ENCODE results near the gene NMNAT3.

The NMNAT3 gene

DNA sequence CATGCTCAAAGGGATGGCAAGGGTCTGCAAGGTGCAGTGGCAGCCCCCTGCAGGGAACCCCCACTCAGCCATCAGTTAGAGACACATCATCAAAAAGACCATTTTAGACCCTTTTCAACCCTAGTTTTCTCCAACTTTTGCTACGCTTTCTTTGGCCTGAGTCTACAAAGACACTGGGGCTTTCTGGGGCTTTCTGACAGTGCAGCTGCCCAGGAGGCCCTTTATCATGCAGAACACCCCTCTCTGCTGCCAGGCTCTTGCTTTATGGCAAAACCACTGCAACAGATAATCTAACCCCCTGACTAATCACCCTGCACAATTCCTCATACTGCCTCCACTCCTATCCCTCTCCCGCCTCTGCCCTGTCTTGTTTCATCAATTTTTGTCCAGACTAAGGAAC, 2.4 kb downstream of the NMNAT3 start:
- DNase-seq (ENCODE audit: low read depth in 2 of 2): no peak

- no peak for DNase-seq (ENCODE audit: low read depth in 2 of 2)
Observed at GRCh38 chr3:139674571-139675260, 3.1 kb downstream of the NMNAT3 start.

DNA sequence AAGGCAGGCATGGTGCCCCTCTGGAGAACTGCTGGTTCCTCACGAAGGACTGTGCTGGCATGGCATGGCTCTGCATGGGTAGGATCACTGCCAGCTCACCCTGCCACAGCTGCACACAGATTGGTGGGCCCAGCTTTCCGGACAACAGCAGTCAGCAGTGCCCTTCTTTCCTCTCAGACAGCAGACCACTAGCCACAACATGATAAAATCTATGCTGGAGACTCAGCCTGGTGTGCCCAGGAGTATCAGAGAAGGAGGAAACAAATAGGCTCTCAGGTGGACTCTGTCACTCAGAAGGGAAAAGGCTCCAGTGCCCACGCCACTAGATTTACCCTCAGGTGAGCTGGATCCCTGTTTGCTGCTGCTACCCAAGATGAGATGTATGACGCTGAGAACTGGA, 4.9 kb downstream of the NMNAT3 start:
- no peak for DNase-seq (ENCODE audit: low read depth in 2 of 2)

GRCh38 chr3:139671863-139672646, 5.7 kb downstream of the NMNAT3 start:
- DNase-seq (ENCODE audit: low read depth in 2 of 2): no peak

DNA sequence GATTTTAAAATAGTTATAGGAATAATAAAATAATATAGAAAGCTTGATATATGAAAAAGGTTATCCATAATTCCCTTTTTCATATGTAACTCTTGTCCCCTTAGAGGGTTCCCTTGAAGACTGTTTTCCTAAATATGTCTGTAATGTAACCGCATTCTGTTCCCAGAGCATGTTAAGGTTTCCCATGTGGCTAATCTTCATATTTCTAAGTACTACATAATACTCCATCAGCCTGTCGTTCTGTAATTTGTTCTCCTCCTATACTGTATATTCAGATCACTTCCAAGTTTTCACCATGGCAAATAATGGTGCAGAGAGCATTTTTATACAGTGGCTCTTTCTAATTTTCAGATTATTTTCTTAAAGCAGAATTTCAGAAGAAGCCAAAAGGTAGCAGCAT, 6.7 kb downstream of the NMNAT3 start:
- no peak for DNase-seq (ENCODE audit: low read depth in 2 of 2)

DNA sequence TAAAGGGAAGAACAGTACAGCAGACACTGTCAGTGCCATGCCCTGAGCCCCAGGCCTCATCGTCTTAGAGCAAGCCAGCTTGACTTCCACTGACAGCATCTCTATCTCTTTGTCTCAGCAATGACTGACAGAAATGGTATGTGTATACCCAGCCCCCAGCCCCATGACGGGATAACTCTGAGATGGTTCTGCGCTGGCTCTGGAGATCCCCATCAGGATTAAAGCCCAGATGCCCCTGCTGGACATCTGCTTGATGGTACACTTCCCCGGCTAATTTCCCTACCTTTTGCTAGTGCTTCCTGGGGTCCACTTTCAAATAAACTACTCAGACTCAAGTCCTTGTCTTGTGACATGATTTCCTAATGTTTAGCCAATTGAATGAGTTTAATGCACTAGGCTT, 7.6 kb downstream of the NMNAT3 start:
- DNase-seq (ENCODE audit: low read depth in 2 of 2): no peak

GRCh38 chr3:139668332-139668731, 9.4 kb downstream of the NMNAT3 start:
- DNase-seq (ENCODE audit: low read depth in 2 of 2): no peak

DNA sequence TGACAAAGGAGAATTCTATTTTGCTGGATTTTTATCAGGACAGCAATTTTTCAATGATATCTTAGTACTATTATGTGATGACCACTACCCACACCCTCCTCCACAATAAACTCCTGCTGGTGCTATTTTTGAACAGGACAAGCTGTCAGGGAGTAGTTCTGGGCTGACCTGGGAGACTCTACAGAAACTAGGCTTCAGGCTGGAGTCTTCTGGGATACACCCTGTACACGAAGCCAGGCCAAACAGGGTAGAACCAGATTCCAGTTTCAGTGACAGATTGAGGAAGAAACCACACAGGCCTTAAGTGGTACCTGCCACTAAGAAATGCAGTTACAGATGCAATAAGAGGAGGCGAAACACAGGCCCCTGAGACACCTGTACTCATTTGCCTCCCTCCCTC, 12.8 kb downstream of the NMNAT3 start:
- no peak for DNase-seq (ENCODE audit: low read depth in 2 of 2)

DNA sequence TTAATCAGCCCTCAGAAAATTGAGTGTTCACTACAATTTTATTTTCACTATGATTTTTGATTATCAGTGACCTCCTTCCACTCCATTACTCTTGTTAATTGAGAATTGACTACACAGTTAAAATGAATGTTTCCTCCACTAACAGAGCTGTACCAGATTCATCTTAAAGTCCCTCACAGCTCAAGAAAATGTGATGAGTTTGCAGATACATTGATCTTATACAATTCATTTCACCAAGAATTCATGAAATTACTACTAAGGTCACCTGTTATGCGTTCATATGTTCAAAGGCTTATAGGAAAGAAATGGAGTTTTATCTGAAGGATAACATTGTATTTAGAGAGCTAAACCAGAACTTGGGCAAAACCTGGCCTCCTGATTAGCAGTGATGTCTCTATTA, 17.5 kb downstream of the NMNAT3 start:
- no peak for DNase-seq (ENCODE audit: low read depth in 2 of 2)

DNA sequence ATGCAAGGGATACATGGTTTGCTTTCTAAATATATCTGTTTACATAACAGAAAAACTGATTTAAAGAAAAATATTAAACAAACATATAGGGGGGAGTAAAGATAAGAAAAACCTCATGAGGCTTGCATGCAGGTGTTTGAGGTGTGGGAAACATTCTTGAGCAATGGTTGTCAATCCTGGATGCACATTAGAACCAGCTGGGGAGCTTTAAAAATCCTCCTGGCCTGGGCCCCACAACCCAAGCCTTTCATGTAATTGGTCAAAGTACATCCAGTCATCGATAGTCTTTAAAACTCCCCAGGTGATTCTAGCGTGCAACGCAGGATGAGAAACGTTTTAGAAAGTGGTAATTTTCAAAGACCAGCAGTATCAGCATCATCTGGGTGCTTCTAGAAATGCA, 18.3 kb downstream of the NMNAT3 start:
- DNase-seq (ENCODE audit: low read depth in 2 of 2): no peak

DNA sequence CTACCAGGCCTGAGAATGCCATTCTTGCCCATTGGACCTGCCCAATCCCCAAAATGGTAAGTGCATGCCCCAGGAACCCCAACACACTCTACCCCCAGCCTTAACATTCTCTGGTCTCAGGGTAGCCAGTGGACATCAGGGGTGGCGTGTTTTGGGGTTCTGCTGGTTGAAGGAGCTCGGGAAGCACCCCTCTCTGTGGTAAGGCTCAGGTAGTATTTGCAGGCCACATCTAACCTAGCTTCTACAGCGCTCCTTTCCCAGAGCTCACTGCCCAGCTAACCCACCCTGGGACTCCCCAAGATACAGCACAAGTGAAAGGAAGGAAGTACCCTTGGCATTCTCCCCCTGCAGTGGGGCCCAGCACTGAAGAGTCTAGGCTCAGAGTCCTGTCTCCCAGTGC, 19.8 kb downstream of the NMNAT3 start:
- DNase-seq (ENCODE audit: low read depth in 2 of 2): no peak

DNA sequence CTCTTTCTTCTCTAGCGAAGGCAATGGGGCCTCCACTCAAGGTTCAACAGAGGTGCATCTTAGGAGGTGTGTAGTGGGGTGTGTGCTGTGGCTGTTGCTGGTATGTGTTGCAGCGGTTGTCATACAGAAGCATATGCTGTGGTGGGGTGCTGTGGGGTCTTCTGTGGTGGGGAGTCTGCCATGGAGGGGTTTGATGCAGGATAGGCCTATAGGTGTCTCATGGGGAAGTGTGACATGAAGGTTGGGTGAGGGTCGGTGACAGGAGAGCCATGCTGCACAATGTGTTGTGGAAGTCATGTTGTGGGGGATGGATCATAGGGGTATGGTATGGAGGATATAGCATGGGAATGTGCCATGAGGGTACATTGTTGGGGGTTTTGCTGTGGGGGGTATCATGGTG, 20.3 kb downstream of the NMNAT3 start:
- no peak for DNase-seq (ENCODE audit: low read depth in 2 of 2)

GRCh38 chr3:139655909-139656595, 21.7 kb downstream of the NMNAT3 start:
- DNase-seq (ENCODE audit: low read depth in 2 of 2): no peak

DNA sequence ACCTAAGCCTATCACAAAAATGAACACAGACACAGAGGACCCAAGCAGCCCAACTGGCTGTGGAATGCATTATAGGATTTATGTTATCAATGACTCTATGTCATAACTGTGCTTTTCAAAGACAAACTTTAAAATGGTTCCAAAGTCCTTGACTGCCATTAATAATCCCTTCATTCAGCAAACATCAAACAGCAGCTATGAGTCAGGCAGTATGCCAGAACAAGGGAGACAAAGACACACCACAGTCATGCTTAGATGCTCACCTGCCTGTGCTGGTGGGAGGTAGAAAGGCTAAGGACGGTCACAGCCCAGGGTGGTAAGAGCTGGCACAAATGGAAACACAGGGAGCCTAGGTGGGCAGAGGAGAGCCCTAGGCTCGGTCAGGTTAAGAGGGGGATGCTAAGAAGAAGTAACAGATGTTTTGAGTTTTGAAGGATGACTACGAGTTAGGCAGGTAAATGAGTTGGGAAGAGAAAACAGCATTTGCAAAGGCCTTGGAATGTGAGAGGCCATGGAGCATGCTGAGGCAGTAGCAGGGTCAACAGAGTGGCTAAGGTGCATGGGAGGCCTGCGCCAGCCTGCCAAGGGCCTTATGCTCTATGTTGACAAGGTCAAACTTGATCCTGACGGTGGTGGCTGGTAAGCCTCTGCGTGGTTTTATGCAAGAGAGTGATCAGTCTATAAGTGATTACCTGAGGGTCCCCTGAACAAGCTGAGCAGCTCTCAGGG, 23.0 kb downstream of the NMNAT3 start:
- no peak for DNase-seq (ENCODE audit: low read depth in 2 of 2)

DNA sequence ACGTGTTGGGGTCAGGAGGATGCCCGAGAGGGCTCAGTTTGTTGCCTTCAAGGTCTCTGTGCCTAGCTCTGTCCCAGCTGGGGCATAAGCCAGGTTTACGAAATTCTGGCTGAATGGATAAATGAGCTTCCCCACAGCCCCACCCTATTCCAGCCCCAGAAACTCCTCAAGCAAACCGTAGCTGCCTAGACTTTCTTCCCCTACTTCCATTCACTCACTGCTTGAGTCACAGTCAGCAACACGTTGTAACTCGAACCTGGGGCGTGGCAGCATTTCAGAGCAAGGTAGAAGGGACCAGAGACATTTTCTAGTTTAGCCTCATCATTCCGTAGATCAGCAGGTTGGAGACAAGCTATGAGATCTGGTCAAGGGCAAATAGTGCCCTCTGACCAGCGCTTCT, 24.2 kb downstream of the NMNAT3 start:
- DNase-seq (ENCODE audit: low read depth in 2 of 2): no peak

- no peak for DNase-seq (ENCODE audit: low read depth in 2 of 2)
Observed at GRCh38 chr3:139652561-139652960, 25.2 kb downstream of the NMNAT3 start.

- no peak for DNase-seq (ENCODE audit: low read depth in 2 of 2)
Observed at GRCh38 chr3:139647866-139648435, 29.8 kb downstream of the NMNAT3 start.

DNA sequence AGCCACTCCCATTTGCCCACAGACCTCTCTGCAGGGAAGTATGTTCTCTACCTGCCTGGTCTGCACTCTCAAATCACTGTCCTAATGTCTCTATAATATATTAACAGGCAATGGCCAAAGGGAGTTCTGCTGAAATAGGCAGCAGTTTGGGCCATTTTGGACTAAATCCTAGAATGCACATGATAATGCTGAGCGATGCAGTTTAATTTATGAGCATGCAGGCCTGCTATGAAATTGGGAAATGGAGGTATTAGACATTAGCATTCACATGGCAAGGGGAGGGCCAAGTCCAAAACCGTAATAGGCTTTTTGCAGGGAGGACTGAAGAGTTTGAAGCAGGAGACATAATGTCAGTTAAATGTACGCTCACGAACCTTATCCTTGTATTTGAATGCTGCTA, 31.3 kb downstream of the NMNAT3 start:
- DNase-seq (ENCODE audit: low read depth in 2 of 2): no peak

GRCh38 chr3:139642996-139643395, 34.8 kb downstream of the NMNAT3 start:
- DNase-seq (ENCODE audit: low read depth in 2 of 2): no peak

DNA sequence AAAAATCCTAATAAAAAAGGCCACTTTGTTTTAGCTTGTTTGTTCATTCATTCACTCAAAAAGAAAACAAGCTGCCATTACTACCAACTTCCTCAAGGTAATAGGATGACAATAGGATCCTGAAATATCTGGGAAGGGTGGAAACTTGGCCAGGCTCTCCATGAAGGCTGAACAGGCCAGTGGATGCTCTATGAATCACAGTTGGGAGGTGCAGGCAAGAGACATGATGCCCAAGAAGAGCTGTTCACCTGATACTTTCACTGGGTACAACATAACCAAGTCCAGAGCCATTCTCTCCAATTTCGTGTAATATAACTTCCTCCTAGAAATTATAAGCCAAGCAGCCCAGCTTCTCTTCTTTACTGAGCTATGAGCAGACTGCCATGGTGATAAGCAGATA, 37.3 kb downstream of the NMNAT3 start:
- no peak for DNase-seq (ENCODE audit: low read depth in 2 of 2)

- DNase-seq (ENCODE audit: low read depth in 2 of 2): no peak
Observed at GRCh38 chr3:139639662-139640061, 38.1 kb downstream of the NMNAT3 start.

GRCh38 chr3:139638518-139638917, 39.3 kb downstream of the NMNAT3 start:
- DNase-seq (ENCODE audit: low read depth in 2 of 2): no peak
